Neuron (in vitro differentiated cells): Measurements from ENCODE around the gene KCTD1.

ENCODE experiments used
- H2AFZ ChIP-seq: one replicate; pipeline ENCODE4 v1.6.1; 2013; ENCODE audit warnings: low read depth, mild to moderate bottlenecking, inconsistent platforms, low read length, moderate library complexity
- H3K27me3 ChIP-seq: one replicate; pipeline ENCODE4 v1.6.1; 2013; ENCODE audit warnings: low read length; ENCODE audit not compliant: insufficient read depth
- H3K36me3 ChIP-seq: one replicate; pipeline ENCODE4 v1.6.1; 2013; ENCODE audit warnings: low read length; ENCODE audit not compliant: insufficient read depth
- H3K4me1 ChIP-seq: one replicate; pipeline ENCODE4 v1.6.1; 2013; ENCODE audit warnings: low read length; ENCODE audit not compliant: insufficient read depth
- H3K4me3 ChIP-seq: 2 replicates; pipeline ENCODE4 v1.5.1; 2013; ENCODE audit warnings: mild to moderate bottlenecking, low read length, moderate library complexity
- H3K9me3 ChIP-seq: one replicate; pipeline ENCODE4 v1.6.1; 2013; ENCODE audit warnings: low read length

Gene KCTD1

GRCh38 chr18:26524504-26525351 lies 23.6 kb downstream of the KCTD1 start:
- Histone ChIP-seq H3K4me3 (no peak overlapping the region), H2AFZ (no peak overlapping the region), H3K4me1 (peaks cover 6% of the 10 kb centered on the region), H3K9me3 (no peaks in the 10 kb centered on the region), H3K27me3 (no peaks in the 10 kb centered on the region), H3K36me3 (no peaks in the 10 kb centered on the region)

- Histone ChIP-seq H3K27me3 (no peaks in the 10 kb centered on the region), H3K4me1 (peaks cover 6% of the 10 kb centered on the region), H2AFZ (no peak overlapping the region), H3K9me3 (no peaks in the 10 kb centered on the region), H3K36me3 (no peaks in the 10 kb centered on the region), H3K4me3 (no peak overlapping the region)
Measured at GRCh38 chr18:26524002-26524401, 24.4 kb downstream of the KCTD1 start.

GRCh38 chr18:26521617-26522016 lies 26.7 kb downstream of the KCTD1 start:
- H3K27me3 ChIP-seq = no peaks in the 10 kb centered on the region
- H3K4me3 ChIP-seq = no peak overlapping the region
- H3K36me3 ChIP-seq = no peaks in the 10 kb centered on the region
- H3K9me3 ChIP-seq = no peaks in the 10 kb centered on the region
- H3K4me1 ChIP-seq = peaks cover 6% of the 10 kb centered on the region
- no peak overlapping the region for H2AFZ ChIP-seq

- Histone ChIP-seq H3K4me1 (no peaks in the 10 kb centered on the region), H3K9me3 (no peaks in the 10 kb centered on the region), H3K36me3 (no peaks in the 10 kb centered on the region), H3K4me3 (no peak overlapping the region), H2AFZ (no peak overlapping the region), H3K27me3 (no peaks in the 10 kb centered on the region)
Measured at GRCh38 chr18:26520974-26521373, 27.4 kb downstream of the KCTD1 start.

- Histone ChIP-seq H3K27me3 (no peaks in the 10 kb centered on the region), H3K36me3 (no peaks in the 10 kb centered on the region), H3K4me3 (no peak overlapping the region), H3K4me1 (no peaks in the 10 kb centered on the region), H3K9me3 (no peaks in the 10 kb centered on the region), H2AFZ (no peak overlapping the region)
Measured at GRCh38 chr18:26519114-26519513, 29.2 kb downstream of the KCTD1 start.

- Histone ChIP-seq H3K27me3 (no peaks in the 10 kb centered on the region), H3K4me1 (no peaks in the 10 kb centered on the region), H3K9me3 (no peaks in the 10 kb centered on the region), H3K4me3 (no peak overlapping the region), H2AFZ (no peak overlapping the region), H3K36me3 (no peaks in the 10 kb centered on the region)
Measured at GRCh38 chr18:26516964-26517363, 31.4 kb downstream of the KCTD1 start.

GRCh38 chr18:26515643-26516487 lies 32.5 kb downstream of the KCTD1 start:
- H3K27me3 ChIP-seq = no peaks in the 10 kb centered on the region
- no peak overlapping the region for H3K4me3 ChIP-seq
- H2AFZ ChIP-seq = no peak overlapping the region
- H3K36me3 ChIP-seq = no peaks in the 10 kb centered on the region
- H3K4me1 ChIP-seq = no peaks in the 10 kb centered on the region
- H3K9me3 ChIP-seq = no peaks in the 10 kb centered on the region

GRCh38 chr18:26511339-26512071 lies 36.8 kb downstream of the KCTD1 start:
- Histone ChIP-seq H2AFZ (no peak overlapping the region), H3K4me3 (no peak overlapping the region), H3K27me3 (no peaks in the 10 kb centered on the region), H3K9me3 (no peaks in the 10 kb centered on the region), H3K36me3 (no peaks in the 10 kb centered on the region), H3K4me1 (peaks cover 5% of the 10 kb centered on the region)

GRCh38 chr18:26510337-26510736 lies 38.0 kb downstream of the KCTD1 start:
- Histone ChIP-seq H3K4me3 (no peak overlapping the region), H3K36me3 (no peaks in the 10 kb centered on the region), H3K9me3 (no peaks in the 10 kb centered on the region), H3K27me3 (no peaks in the 10 kb centered on the region), H3K4me1 (peaks cover 5% of the 10 kb centered on the region), H2AFZ (no peak overlapping the region)

- no peaks in the 10 kb centered on the region for H3K27me3 ChIP-seq
- peaks cover under 1% of the 10 kb centered on the region for H3K36me3 ChIP-seq
- H3K9me3 ChIP-seq = no peaks in the 10 kb centered on the region
- H3K4me3 ChIP-seq = no peak overlapping the region
- H2AFZ ChIP-seq = no peak overlapping the region
- peaks cover 5% of the 10 kb centered on the region for H3K4me1 ChIP-seq
Measured at GRCh38 chr18:26506012-26506411, 42.3 kb downstream of the KCTD1 start.

GRCh38 chr18:26504831-26505230 lies 43.5 kb downstream of the KCTD1 start:
- H3K4me1 ChIP-seq = peaks cover under 1% of the 10 kb centered on the region
- no peaks in the 10 kb centered on the region for H3K9me3 ChIP-seq
- peaks cover 12% of the 10 kb centered on the region for H3K36me3 ChIP-seq
- H3K4me3 ChIP-seq = no peak overlapping the region
- H2AFZ ChIP-seq = no peak overlapping the region
- H3K27me3 ChIP-seq = no peaks in the 10 kb centered on the region

- no peaks in the 10 kb centered on the region for H3K4me1 ChIP-seq
- no peaks in the 10 kb centered on the region for H3K9me3 ChIP-seq
- no peak overlapping the region for H2AFZ ChIP-seq
- no peaks in the 10 kb centered on the region for H3K27me3 ChIP-seq
- H3K36me3 ChIP-seq = peaks cover 24% of the 10 kb centered on the region
- no peak overlapping the region for H3K4me3 ChIP-seq
Measured at GRCh38 chr18:26503382-26503781, 45.0 kb downstream of the KCTD1 start.

- Histone ChIP-seq H3K9me3 (no peaks in the 10 kb centered on the region), H3K4me1 (no peaks in the 10 kb centered on the region), H3K27me3 (no peaks in the 10 kb centered on the region), H3K36me3 (peaks cover 28% of the 10 kb centered on the region), H3K4me3 (no peak overlapping the region), H2AFZ (no peak overlapping the region)
Measured at GRCh38 chr18:26502823-26503222, 45.5 kb downstream of the KCTD1 start.
